GM18499 (cell line): Measurements from ENCODE around the gene BORCS8.
"Not testable (repeated sequence)": the region's sequence is repeated elsewhere in the genome, so short reads cannot be mapped to it uniquely, and the experiment has no call there.

Experiments used
- ATAC-seq: cut with Tn5 transposase; IDR thresholded peaks from one replicate; pipeline ENCODE4 v1.9.1; 2021; ENCODE audit warnings: moderate number of reproducible peaks; ENCODE audit not compliant: insufficient read depth, unreplicated experiment

BORCS8 gene

GRCh38 chr19:19185853-19186740 is 5.9 kb downstream of the BORCS8 start:
- ATAC-seq: no peak

GRCh38 chr19:19181488-19181998 is 10.4 kb downstream of the BORCS8 start:
- ATAC-seq: no peak

GRCh38 chr19:19179548-19180441 is 12.2 kb downstream of the BORCS8 start:
- ATAC-seq: no peak

DNA sequence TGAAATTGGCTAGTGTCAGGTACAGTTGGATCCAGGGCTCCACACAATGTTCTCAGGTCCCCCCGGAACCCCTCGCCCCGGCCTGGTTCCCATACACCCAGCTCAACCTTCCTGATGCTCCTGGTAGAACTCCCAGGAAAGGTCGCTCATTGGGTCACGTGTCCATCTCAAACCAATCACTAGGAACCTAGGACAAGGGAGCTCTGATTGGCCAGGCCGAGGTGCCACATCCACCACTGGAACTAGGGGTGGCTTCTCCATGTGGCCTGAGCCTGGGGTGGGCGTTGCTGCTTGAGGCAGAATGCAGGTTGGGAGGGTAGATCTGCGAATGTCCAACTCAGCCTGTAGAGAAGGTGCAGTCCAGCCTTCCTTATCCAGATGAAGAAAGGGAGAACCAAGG is 15.0 kb downstream of the BORCS8 start:
- ATAC-seq: no peak

- not testable (repeated sequence) for ATAC-seq
Measured at GRCh38 chr19:19173243-19173642, 18.7 kb downstream of the BORCS8 start.

DNA sequence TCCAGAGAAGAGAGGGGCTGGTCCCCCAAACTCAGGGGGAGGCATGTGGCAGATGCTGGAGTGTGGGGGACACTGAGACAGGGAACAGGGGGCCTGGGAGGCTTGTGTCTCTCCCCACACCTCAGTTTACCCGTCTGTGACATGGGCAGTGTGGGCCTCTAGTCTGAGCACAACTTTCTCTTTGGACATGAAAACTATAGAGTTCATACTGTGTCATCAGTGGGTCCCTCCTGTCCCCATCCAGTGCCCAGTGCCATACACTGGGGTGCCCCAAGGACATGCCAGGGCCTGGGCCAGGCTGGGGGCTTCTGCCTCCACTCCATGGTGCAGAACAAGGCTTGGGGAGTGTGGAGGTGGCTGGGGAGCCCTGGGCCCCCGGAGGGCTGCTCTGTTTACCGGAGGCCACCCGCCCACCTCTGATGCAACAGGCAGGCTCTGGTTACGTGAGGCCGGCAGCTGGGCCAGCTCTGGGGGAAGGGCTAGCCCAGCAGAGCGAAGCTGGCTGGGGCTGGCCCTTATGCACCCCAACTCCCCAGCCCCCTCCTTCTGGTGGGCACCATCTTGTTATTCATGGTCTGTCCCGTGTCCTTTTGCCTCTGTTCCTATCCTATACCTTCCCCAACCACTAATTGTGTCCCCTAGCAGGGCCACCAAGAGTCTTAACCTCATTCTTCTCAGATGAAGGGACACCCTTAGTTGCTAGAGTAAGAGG is 20.0 kb downstream of the BORCS8 start:
- ATAC-seq: no peak

DNA sequence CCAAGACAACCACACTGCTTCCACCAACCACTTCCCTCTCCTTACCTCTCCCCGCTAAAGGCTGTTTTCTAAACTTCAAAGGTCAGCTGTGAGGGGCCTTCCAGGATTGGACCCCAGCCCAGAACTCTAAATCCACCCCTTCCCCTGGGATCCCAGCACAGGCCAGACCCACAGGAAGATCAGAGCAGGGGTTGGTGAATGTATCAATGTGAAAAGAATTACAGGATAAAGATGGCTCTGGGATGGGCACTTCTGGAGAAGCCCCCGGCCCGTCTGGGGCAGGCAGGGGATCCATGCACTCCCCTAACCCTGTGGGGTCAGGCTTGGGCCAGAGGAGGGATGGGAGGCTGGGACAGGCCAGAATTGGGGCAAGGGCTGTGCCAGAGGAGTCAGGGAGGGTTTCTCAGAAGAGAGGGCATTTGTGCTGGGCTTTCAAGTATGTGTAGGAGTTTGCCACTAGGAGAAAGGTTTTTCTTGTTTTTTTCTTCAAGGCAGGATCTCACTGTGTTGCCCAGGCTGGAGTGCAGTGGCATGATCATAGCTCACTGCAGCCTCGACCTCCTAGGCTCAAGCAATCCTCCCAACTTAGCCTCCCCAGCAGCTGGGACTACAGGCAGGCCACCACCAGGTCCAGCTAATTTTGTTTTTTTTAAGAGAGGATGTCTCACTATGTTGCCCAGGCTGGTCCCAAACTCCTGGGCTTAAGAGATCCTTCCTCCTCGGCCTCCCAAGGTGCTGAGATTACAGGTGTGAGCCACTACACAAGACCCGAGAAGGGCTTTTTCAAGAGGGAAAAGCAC is 20.9 kb downstream of the BORCS8 start:
- ATAC-seq: no peak

GRCh38 chr19:19170053-19170872 is 21.7 kb downstream of the BORCS8 start, which contains the start of gene MEF2B:
MEF2B (minus strand) TSS chr19:19170263; CDS start chr19:19150735, 19,528 bp downstream.
- ATAC-seq: no peak

- no peak for ATAC-seq
Measured at GRCh38 chr19:19169236-19170052, 22.5 kb downstream of the BORCS8 start.

DNA sequence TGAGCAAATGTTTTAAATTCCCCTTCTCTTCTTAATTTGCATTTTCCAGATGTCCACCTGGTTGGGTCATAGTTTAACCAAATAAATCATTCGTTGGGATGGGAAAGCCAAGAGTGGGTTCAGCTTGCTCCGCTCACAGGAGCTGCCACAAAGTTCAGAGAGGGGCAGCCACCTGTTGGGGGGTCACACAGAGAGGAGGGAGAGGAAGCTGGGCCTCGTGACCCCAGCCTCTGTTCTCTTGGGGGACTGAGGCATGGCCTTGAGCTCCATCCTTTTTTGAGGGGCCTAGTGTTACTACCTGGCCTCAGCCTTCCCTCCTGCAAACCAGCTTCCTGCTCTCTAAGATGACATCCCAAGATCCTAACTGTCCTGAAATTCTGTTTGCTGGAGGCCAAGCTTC is 24.3 kb downstream of the BORCS8 start:
- no peak for ATAC-seq

GRCh38 chr19:19165396-19165795 is 26.6 kb downstream of the BORCS8 start:
- no peak for ATAC-seq

- no peak for ATAC-seq
Measured at GRCh38 chr19:19162495-19162894, 29.5 kb downstream of the BORCS8 start.

- no peak for ATAC-seq
Measured at GRCh38 chr19:19160461-19161035, 31.4 kb downstream of the BORCS8 start.

GRCh38 chr19:19159534-19159933 is 32.4 kb downstream of the BORCS8 start:
- ATAC-seq: no peak

DNA sequence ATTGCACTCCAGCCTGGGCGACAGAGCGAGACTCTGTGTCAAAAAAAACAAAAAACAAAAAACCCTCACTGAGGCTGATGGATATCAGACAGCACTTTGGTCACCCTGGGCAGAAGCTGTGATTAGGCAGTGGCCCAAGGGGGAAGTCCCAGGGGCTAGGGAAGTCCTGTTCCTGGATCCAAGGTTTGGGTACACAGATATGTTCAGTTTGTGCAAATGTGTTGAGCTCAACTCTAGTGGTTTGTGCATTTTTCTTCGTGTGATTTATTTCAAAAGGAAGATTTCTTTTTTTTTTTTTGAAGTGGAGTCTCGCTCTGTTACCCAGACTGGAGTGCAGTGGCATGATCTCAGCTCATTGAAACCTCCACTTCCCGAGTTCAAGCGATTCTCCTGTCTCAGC is 34.1 kb downstream of the BORCS8 start:
- ATAC-seq: no peak

DNA sequence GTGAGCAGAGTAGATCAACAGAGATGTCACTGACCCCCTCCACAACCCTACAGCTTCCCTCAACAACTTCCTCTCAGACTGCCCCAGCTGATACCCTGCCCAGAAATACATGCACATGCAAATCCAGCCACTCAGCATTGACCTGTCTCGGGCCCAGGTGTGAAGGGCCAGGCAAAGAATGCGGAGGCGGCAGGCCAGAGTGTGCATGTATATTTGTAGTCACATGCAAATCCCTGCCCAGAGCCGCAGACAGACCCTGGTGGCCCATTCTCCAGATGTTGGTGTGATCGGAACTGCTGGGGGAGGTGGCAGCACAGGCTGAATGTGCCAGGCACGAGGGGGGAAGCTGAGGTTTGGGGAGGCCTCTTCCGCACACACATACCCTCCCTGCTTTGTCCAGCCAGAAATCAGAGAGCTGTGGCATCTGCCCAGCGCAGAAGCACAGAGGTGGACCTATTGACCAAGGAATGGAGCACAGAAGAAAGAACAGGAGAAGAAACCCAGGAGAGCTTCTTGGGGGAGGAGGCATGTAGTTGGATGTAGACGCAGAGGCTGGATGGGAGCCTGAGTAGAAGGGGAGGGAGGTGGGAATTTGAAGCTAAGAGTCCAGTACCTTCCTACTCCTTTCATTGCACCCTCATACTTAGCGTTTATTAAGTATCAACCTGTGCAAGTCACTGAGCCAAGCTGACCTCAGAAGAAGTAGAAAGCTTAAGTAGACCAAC is 36.3 kb downstream of the BORCS8 start:
- ATAC-seq: peak; percentile 56
